ENCODE measurements around the gene TIMM29. TPM values are rescaled to one million over a fixed set of nuclear protein-coding genes. Genes with fewer than 3 reads are reported as not detected.

Gene TIMM29
- total RNA-seq, 6 experiments from 2014 or later = 18.0 to 25.0 (median 20.6) TPM

GRCh38 chr19:10919352-10920287 lies 9.0 kb upstream of the TIMM29 start:
- peaks cover 4% of the 10 kb centered on the region; the same call in 1 of the 2 replicates for H3K36me3 Mint-ChIP-seq (ENCODE audit: low read depth)
- no peaks in the 10 kb centered on the region for H3K9me3 Mint-ChIP-seq
- H3K27ac Mint-ChIP-seq = no peak overlapping the region
- no peak for TF ChIP-seq CTCF (IDR thresholded peaks at IDR 0.05)
- peaks cover 16% of the 10 kb centered on the region for H3K4me1 Mint-ChIP-seq (ENCODE audit: low read depth)
- no peak overlapping the region for H3K4me3 Mint-ChIP-seq
- peaks cover 9% of the 10 kb centered on the region; the same call in 1 of the 2 replicates for H3K27me3 Mint-ChIP-seq (ENCODE audit: insufficient read depth)
- no peak for DNase-seq

DNA sequence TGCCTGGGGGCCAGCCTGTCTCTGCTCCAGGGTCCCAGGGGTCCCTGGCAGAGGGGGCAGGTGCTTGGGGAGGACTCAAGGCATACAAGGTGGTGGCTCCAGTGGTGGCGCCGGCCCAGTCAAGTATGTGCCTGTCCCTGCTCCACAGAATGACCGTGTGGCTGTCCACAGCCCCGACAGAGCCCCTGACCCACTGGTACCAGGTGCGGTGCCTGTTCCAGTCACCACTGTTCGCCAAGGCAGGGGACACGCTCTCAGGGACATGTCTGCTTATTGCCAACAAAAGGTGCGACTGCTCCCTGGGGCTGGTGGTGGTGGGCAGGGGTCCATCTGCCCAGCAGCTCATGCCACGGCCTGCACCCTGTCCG lies 8.3 kb upstream of the TIMM29 start:
- Mint-ChIP-seq H3K36me3 (ENCODE audit: low read depth) (peaks cover 7% of the 10 kb centered on the region; the same call in 1 of the 2 replicates), H3K4me3 (no peak overlapping the region), H3K9me3 (no peaks in the 10 kb centered on the region), H3K4me1 (ENCODE audit: low read depth) (peaks cover 9% of the 10 kb centered on the region), H3K27me3 (ENCODE audit: insufficient read depth) (peaks cover 11% of the 10 kb centered on the region), H3K27ac (no peak overlapping the region)
- TF ChIP-seq CTCF (IDR thresholded peaks at IDR 0.05) = no peak
- no peak for DNase-seq

DNA sequence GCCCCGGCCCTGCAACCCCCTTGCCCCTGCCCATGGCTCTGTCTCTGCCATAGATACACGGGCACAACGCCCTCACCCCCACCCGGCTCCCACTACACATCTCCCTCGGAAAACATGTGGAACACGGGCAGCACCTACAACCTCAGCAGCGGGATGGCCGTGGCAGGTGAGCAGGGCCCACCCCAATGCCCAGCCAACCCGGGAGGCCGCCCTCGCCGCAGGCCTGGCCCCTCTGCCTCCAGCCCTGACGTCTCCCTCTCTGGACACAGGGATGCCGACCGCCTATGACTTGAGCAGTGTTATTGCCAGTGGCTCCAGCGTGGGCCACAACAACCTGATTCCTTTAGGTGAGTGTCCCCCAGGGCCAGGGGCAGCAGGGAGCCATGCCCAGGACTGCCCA lies 7.8 kb upstream of the TIMM29 start:
- no peak for DNase-seq
- peaks cover 10% of the 10 kb centered on the region; the same call in 1 of the 2 replicates for H3K36me3 Mint-ChIP-seq (ENCODE audit: low read depth)
- no peak overlapping the region for H3K27ac Mint-ChIP-seq
- no peaks in the 10 kb centered on the region for H3K9me3 Mint-ChIP-seq
- TF ChIP-seq CTCF (IDR thresholded peaks at IDR 0.05) = no peak
- no peak overlapping the region for H3K4me3 Mint-ChIP-seq
- peaks cover 12% of the 10 kb centered on the region for H3K27me3 Mint-ChIP-seq (ENCODE audit: insufficient read depth)
- H3K4me1 Mint-ChIP-seq (ENCODE audit: low read depth) = peaks cover 4% of the 10 kb centered on the region

- Mint-ChIP-seq H3K4me3 (no peak overlapping the region), H3K4me1 (ENCODE audit: low read depth) (no peaks in the 10 kb centered on the region), H3K9me3 (no peaks in the 10 kb centered on the region), H3K27me3 (ENCODE audit: insufficient read depth) (peaks cover 14% of the 10 kb centered on the region), H3K27ac (no peak overlapping the region), H3K36me3 (ENCODE audit: low read depth) (peaks cover 10% of the 10 kb centered on the region; the same call in 1 of the 2 replicates)
- DNase-seq = no peak
- TF ChIP-seq CTCF (IDR thresholded peaks at IDR 0.05) = no peak
These were observed 7.3 kb upstream of the TIMM29 start for GRCh38 chr19:10921199-10921909.

DNA sequence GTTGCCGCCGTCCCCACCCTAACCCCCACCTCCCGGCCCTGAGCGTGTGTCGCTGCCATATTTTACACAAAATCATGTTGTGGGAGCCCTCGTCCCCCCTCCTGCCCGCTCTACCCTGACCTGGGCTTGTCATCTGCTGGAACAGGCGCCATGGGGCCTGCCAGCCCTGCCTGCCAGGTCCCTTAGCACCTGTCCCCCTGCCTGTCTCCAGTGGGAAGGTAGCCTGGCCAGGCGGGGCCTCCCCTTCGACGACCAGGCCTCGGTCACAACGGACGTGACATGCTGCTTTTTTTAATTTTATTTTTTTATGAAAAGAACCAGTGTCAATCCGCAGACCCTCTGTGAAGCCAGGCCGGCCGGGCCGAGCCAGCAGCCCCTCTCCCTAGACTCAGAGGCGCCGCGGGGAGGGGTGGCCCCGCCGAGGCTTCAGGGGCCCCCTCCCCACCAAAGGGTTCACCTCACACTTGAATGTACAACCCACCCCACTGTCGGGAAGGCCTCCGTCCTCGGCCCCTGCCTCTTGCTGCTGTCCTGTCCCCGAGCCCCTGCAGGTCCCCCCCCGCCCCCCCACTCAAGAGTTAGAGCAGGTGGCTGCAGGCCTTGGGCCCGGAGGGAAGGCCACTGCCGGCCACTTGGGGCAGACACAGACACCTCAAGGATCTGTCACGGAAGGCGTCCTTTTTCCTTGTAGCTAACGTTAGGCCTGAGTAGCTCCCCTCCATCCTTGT lies 6.5 kb upstream of the TIMM29 start:
- Mint-ChIP-seq H3K4me3 (no peak overlapping the region), H3K9me3 (no peaks in the 10 kb centered on the region), H3K4me1 (ENCODE audit: low read depth) (peaks cover 1% of the 10 kb centered on the region), H3K27ac (no peak overlapping the region), H3K36me3 (ENCODE audit: low read depth) (peaks cover 10% of the 10 kb centered on the region; the same call in 1 of the 2 replicates), H3K27me3 (ENCODE audit: insufficient read depth) (peaks cover 14% of the 10 kb centered on the region)
- DNase-seq = no peak
- TF ChIP-seq CTCF (IDR thresholded peaks at IDR 0.05) = no peak

All from HFFc6 (cell line).